GF-D8 (cell line): ENCODE measurements around the gene NDUFS6.
"Not testable (repeated sequence)": the region's sequence is repeated elsewhere in the genome, so short reads cannot be mapped to it uniquely, and the experiment has no call there.

Experiments
- DNase-seq: peaks from one replicate; lab custom pipeline; 2025; lab: John Stamatoyannopoulos, UW

The NDUFS6 gene

DNA sequence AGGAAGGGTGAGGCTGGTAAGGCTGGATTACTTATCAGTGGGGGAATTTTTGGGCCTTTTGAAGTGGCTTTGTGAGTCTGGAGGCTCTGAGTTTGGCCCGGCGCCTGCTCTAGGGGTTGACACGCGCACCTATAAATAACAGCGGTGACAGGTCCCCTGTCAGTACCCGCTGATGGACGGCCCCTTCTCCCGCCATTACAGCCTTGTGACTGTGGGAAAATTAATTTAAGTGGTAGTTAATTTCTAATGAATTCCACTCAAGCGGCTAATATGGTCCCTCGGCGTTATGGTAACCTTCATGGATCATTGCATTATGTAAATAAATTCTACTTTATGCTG lies 18.0 kb upstream of the NDUFS6 start:
- DNase-seq: no peak

DNA sequence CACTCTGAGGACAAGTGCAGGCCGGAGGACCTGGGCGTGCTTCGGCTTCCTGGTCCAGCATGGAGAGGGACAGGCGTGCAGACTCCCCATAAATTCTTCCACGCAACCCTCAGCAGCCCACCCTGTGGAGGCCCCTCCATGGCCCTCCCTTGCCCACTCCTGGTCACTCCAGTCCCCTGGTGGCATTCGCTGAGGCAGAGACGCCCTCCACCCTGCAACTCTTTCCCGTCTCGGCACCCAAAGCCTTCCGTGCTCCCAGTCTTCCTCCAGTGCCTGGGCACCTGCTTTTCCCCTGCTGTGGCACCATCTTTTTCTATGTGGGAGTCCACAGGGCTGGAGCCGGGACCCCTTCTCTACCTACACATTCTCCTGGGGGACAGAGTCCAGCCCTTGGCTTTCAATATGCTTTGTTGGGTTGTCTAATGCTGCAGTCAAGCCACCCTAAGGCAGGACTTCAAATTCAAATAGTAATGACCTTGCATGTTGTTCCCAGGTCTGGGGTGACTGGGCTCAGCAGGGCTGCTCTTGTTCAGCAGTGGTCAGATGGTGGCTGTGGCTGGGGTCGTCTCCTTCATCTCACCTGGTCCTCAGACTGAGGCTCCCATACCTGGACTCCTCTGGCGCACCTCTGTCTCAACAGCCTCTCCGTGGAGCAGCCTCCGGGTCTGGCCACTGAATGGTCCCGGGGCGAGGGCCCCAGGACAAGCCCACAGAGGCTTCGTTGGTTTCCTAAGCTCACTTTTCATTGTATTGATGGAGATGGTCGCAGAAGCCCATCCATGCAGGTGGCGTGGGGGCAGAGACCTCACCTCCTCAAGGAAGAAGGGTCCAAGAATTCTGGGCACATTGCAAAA lies 16.8 kb upstream of the NDUFS6 start:
- no peak for DNase-seq

DNA sequence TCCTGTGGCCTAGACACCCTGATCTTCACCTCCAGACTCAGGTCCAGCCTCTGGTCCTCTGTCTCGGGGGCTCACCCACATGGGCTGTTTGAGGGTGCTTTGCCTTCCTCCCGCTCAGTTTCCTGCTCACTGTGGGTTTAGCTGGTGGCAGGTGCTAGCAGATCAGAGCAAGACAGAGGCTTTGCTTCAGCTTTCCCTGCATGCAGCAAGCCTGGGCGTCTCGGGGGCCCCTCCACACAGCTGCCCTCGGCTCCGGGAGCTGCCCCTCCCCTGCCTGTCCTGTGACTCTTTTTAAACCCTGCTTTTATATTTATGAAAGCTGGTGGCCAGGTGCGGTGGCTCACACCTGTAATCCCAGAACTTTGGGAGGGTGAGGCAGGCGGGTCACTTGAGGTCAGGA lies 16.1 kb upstream of the NDUFS6 start:
- no peak for DNase-seq

DNA sequence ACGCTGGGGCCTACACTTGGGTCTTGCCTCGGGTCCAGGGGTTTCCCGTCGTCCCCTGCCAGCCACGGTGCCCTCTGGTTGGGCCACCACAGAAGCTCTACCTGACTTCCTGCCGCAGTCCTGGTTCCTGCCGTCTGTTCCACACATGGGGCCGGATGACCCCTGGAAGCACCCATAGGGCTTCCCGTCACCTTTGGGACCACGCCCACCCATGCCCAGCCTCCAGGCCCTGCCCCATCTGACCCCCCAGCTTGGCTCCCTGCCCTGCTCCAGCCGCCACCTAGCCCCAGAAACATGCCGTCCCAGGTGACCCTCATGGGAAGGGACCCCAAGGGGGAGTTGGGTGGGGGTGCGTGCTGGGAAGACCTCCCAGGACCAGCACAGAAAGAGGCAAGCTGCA lies 15.2 kb upstream of the NDUFS6 start:
- no peak for DNase-seq

DNA sequence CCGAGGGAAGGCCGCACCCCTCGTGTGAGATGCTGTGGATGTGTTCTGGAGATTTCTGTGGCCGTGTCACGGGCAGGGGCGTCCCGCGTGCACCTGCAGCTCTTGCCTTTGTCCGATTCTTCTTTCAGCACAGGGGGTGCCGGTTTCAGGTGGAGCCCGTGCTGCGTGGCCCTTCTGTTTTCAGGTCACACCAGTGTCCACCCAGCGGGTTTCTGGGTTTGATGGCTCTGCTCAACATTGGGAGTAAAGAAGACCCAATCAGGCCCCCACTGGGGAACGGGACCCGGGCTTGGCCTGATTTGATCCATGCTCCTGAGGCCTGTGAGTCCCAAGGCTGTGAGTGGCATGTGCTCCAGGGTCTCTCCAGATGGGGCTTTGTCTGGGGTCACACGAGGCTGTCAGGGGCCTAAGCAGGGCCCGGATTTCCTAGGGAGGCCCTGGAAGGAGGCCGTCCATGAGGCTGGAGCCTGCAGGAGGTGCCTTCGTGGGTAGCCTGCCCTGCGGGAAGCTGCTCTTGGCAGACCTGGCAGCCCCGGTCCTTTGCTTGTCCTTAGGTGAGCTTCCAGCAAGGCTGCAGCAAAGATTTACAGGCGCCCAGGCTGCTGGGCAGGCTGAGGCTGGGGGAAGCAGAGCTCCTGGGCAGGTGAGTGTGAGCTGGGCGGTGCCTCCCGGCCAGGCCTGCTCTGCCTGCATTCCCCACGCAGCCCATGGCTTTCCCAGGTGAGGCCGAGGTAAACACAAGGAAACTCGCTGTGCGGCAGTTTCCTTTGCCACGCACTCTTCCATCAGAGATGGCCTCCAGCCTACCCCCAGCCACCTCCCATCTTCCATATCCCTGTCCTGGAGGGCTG lies 14.4 kb upstream of the NDUFS6 start:
- DNase-seq: no peak

DNA sequence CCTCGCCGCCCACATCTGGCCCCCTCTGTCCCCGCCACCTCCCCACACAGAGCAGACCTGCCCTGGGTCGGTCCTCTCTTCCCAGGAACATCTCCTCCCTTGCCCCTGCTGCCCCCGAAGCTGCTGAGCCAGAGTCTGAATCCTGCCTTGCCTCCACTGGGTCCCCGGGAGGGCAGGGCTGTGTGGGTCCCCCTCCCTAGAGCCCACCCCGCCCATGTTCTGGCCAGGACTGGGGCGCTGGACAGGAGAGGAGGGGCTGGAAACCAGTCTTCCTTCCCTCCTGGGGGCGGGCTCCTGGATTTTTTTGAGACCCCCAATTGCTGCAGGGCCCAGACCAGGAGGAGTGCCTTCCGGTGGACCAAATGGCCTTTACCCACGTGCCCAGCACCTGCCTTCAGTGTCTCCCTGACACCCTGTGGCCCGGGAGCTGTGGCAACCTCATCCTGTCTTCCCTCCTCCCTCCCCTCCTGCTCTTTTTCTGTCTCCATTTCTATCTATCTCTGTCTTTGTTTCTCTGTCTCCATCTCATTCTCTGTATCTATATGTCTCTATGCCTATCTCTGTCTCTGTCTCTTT lies 13.6 kb upstream of the NDUFS6 start:
- no peak for DNase-seq

DNA sequence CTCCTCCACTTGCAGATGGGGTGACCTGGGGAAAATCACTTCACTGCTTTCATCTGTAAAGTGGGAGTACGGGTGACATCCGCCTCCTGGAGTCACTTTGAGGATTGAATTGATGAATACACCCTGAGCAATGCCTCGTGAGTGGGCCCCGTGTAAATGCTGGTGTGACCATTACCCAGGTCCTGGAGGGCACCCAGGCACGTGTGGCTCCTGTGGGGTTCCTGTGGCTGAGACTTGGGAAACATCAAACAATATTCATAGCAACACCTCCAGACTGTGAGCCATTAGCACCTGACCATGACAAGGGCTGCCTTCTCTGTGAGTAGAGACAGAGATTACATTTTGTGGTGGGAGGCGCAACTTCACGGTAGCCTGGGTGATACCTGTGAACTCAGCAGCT lies 13.0 kb upstream of the NDUFS6 start:
- DNase-seq: no peak

DNA sequence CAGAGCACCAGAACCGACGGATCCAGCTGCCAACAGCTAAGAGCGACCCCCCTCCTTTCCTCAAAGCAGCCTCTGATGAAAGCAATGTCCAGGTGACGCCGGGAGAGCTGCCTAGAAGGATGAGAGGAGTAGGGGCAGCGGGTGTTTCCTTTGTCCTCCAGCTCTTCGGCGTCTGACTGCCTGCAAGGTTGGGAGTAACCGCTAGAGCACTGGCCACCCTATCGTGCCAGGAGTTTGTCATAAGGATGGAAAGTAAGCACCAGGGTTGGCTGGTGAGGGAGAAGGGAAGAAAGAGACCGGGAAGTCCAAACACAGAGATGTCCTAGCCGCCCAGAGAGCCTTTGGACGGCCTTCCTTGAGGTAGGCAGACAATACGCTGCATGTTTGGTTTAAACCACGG lies 12.4 kb upstream of the NDUFS6 start:
- DNase-seq: no peak

DNA sequence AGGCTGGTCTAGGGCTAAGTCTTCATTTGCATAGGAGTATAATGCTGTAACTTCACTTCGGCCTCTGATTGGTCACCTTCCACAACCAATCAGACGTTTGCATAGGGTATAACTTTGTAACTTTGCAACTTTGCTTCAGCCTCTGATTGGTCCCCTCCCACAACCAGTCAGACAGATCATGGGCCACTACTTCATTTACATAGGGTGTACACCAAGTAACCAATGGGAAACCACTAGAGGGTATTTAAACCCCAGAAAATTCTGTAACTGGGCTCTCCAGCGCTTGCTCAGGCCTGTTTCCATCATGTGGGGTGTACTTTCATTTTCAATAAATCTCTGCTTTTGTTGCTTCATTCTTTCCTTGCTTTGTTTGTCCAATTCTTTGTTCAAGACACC lies 11.8 kb upstream of the NDUFS6 start:
- not testable (repeated sequence) for DNase-seq

DNA sequence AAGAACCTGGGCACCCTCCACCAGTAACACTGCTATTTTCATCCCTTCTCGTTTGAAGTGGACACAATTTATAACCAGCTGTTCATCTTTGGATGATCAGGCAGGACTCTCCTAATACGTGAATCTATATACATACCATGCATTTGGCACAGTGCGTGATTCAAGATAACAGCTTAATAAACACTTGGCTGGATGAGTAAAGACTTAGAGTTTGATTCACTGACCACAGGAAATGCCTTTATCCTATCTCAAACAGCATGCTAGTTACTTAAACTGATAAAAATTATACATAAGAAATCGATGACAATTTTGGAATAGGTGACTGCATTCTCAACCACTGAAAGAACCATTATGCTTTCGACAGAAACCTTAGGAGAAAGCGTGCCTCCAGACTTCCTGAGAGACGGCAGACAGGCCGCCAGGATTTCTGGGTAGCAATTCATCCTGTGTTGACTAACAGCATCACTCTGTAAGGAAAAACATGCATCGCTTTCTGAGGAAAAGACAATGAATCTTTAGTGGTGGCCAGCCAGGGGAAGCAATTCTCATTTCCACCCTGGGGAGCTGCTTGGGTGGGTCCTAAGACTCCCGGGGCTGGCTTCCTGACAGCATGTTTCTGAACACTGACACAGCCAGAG lies 11.3 kb upstream of the NDUFS6 start:
- DNase-seq: no peak

DNA sequence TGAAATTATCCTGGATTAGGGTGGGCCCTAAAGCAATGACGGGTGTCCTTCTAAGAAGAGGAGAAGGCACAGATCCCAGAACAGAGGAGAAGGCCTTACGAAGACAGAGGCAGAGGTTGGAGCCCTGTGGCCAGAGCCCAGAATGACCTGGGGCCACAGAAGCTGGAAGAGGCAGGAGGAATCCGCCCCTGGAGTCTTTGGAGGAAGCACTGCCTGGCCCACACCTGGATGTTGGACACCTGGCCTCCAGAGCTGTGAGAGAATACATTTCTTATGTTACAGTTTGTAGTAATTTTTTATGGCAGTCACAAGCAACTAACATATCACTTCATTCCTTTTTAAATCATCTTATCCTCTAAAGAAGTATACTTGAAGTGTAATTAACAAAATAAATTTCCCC lies 10.0 kb upstream of the NDUFS6 start:
- no peak for DNase-seq

DNA sequence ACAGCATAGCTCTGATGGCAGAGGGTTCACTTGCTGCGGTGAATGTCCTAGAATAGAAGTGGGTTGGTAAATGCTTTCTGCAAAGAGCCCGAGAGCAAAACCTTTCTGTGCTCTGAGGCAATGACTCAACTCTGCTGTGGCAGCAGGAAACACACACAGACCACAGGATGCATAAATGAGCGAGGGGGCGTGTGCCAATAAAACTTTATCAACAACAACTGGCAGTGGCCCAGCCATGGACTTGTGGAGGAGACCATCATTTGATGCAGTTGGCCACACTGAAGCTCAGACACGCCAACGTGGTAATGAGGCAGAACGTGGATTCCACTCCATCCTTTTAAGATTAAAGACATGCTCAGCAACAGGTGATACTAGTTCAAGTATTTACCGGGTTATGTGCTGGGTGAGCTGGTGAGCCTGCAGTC lies 8.4 kb upstream of the NDUFS6 start:
- DNase-seq: peak; percentile 91

DNA sequence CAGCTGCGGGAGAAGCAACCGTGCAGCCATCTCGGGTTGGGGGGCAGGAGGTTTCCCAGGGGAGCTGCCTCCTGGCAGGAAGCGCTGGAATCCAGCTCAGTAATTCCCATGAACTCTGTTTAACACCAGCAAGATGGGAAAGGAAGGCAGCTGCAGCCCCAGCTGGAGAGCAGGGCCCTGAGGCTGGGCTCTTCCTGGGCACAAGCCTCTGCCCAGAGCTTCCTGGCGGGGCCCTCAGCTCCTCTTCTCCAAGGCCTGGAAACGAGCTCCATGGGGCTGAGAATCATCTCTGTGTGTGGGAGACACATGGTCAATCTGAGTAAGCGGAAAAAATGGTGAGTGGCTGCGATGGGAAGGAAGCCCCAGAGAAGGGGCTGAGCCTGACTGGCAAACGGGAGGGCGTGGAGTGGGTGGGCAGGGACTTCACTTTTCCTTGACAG lies 7.9 kb upstream of the NDUFS6 start:
- DNase-seq: peak; percentile 19

DNA sequence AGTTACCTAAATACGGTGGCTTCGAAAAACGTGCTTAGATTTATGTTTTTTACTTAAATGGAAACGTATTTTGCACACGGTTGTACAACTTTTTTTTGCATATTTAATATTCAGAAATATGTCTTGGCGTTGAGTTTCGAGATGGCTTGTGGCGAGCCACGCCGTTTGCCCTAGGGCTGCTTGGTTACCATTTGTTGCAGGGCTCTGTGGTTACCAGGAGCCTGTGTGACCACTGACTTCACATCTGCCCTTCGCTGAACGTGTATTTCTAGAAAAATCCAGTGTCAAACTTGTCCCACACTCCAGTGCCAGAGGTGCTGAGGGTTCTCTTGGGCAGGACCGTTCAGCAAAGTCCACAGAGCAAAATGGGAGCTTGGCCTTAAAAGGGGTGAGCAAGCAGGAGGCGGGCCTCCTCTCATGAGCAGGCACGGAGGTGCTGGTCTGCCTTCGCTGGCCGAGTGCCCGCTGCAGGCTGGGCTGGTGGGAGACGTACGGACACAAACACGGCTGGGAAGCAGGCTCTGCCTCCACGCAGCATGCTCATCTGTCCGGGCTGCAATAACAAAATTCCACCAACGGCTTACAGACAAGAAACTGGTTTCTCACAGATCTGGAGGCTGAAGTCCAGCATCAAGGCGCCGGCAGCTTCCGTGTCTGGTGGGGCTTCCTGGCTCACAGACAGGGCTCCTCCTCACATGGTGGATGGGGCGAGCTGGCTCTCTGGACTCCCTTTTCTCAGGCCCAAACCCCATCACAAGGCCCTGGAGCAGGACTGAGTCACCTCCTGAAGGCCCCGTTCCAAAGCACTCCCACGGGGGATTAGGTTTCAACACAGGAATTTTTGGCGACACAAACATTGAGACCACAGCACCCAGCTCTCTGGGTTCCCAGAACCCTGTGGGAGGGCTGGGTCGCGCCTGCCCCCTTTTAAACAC lies 7.0 kb upstream of the NDUFS6 start:
- no peak for DNase-seq

DNA sequence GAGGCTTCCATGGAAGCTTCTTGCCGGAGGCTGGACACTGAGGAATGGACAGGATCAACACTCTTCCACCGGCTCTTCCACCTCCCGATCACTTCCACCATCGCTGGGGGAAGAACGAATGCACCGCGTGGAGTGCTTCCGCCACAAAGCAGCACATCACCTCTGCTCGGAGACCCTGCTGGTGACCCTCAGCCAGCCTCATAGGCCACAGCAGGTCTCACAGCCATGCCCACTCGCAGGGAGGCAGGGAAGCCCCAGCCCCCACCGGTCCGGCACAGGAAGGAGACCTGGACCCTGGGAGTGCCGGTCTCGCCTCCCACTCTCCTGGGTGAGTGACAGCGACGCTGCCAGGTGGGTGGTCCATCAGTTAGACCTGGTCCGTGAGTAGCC lies 6.3 kb upstream of the NDUFS6 start:
- DNase-seq: no peak

DNA sequence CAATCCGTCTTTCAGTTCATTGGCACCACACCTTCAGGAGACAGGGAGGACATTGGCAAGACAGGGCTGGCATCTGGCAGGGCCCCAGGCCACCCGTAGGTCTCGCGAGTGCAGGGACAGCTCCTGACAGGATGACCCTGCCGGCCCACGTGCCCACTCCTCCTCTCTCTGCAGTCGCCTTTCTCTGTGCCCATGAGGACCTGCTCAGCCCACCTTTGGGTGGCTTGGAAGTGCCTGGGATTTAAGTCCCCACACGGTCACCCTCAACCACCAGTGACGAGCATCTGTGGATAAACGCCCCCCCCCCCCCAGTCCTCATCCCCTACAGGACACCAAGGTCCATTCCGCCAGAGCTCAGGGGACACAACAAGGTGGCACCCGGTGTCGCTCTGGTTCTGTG lies 5.7 kb upstream of the NDUFS6 start:
- no peak for DNase-seq

DNA sequence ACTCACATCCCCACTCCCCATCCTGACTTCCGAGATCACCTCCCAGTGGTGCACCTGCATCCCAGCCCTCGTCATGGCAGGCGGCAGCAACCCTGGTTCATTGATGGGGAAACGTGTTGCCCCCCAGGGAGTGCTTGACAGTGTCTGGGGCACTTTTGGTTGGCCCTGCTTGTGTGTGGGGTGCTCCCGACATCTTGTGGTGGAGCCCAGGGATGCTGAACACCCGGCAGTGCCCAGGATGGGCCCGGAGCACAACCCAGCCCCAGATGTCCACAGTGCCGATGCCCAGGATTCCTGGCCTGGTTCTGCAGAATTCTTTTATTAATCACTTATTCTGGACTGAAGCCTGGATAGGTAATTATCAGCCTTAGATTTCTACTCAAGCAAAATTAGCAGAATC lies 5.3 kb upstream of the NDUFS6 start:
- no peak for DNase-seq

DNA sequence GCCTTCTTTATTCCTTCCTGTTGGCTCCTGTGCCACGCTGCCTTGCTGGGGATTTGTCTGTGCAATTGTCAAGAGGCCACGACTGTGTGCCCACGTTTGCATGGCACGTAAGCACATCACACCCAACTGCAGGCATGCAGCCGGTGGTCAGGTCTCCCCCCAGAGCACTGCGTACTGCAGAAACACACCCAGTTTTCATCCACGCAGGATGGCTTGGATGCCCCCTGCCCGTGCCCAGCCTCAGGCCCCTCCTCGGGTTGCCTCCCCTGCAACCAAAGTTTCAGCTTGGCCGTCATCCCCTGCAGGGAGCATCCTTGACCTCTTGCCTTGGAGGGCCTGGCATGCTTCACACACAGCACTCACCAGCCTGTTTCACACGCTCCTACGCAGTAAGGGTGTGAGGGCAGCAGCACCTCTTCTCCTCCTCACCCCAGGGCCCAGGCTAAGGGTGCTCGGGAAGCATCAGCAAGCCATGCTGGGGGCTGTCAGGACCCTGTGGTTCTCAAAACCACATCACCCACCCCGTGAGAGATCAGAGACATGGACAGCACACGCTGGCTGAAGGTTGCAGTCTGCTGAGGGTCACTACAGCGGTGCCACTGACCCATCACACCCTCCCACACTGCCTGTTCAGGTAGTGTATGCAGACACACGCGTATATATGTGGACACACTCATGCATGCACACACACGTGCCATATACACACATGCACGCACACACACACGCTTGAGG lies 4.7 kb upstream of the NDUFS6 start:
- DNase-seq: no peak

DNA sequence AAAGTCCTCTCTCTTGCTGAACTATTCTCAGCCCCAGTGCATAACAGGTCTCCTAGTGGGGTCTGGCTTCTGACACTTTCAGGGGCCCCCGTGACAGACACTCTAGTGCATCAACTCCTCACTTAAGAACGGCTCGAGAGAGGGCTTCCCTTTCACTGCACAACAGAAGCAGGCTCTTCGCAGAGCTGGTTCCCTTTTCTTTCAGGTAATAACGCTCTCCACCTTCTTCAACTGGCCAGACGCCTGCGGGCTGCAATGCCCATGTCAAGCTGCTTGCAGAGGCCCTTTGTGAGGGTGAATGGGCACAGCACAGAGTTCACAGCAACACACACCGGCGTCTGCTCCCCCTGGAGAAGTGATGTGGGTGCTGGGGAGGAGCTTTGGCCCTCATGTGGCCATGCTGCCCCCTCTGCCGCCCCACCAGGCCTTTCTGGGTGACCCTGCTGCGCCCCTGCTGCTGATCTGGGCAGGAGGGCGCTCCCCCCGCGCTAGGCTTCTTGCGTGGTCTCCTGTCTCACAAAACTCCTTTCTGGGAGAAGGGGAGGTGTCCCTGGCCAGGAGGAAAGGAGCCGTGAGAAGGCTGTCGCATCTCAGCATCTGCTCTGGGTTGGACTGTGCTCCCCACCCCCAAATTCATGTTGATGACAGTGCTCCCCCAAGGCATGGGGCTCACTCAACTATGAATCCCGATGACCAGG lies 4.0 kb upstream of the NDUFS6 start:
- DNase-seq: no peak

DNA sequence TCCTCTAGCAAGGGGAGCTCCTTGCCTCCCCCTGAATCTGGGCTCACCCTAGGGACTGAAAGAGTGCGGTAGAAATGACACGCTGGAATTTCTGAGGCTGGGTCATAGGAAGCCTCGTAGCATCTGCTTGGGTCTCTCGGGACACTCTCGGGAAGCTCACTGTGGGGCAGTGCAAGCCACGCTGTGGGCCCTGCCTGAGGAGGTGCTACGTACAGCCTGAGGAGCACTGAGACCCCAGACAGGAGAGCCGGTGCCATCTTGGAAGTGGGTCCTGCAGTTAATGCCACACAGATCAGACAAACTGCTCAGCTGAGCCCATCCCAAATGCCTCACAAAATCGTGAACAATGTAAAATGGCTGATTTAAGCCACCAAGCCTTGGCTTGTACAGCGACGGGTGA lies 3.4 kb upstream of the NDUFS6 start:
- DNase-seq: no peak
